K562 (cell line): ENCODE results near the gene TMEM222. TPM values are rescaled to one million over a fixed set of nuclear protein-coding genes. Genes with fewer than 3 reads are reported as not detected.

Source experiments
- ATF7 ChIP-seq: fragments of 450-650 bp; IDR thresholded peaks from 2 replicates; pipeline ENCODE4 v1.7.1; 2014; ENCODE audit warnings: mild to moderate bottlenecking, moderate library complexity
- BCOR ChIP-seq: fragments of 450-650 bp; IDR thresholded peaks from 2 replicates; pipeline ENCODE4 v1.6.1; 2016
- BRCA1 ChIP-seq, 2 experiments: fragments of 450-650 bp in 1 of 2; sonication (generic) in 1 of 2; formaldehyde crosslinking in 1 of 2; IDR thresholded peaks; 2 replicates each; pipeline versions ENCODE4 v1.5.0 to v1.6.1; 2017 to 2020; ENCODE audit warnings: mild to moderate bottlenecking in 1 of 2, missing genetic modification reagents in 1 of 2
- DNMT1 ChIP-seq: fragments of 450-650 bp; IDR thresholded peaks from 2 replicates; pipeline ENCODE4 v1.6.1; 2016; ENCODE audit warnings: antibody characterized with exemption, mild to moderate bottlenecking
- ELK1 ChIP-seq: sonication (generic); formaldehyde crosslinking; IDR thresholded peaks from 2 replicates; pipeline ENCODE4 v1.8.1; 2022; ENCODE audit warnings: missing genetic modification reagents
- EP400 ChIP-seq: fragments of 450-650 bp; IDR thresholded peaks from 2 replicates; pipeline ENCODE4 v1.6.1; 2017; ENCODE audit warnings: antibody characterized with exemption, mild to moderate bottlenecking, moderate library complexity
- ETV6 ChIP-seq, 3 experiments: fragments of 150-350 bp in 1 of 3; sonication (generic) in 1 of 3; formaldehyde crosslinking in 1 of 3; IDR thresholded peaks; 2 replicates each; pipeline versions ENCODE4 v1.6.1 to v1.8.0; 2014 to 2022; ENCODE audit warnings: borderline replicate concordance in 2 of 3, low read depth in 2 of 3, antibody characterized with exemption in 1 of 3, low read length in 1 of 3, mild to moderate bottlenecking in 1 of 3, missing genetic modification reagents in 1 of 3
- FIP1L1 ChIP-seq: fragments of 200-400 bp; formaldehyde crosslinking; IDR thresholded peaks from 2 replicates; pipeline ENCODE4 v1.6.1; 2018; ENCODE audit warnings: mild to moderate bottlenecking, low read depth, low read length; ENCODE audit not compliant: poor library complexity, severe bottlenecking
- HNRNPK ChIP-seq: fragments of 200-400 bp; formaldehyde crosslinking; IDR thresholded peaks from one replicate; pipeline ENCODE4 v1.6.1; 2018; ENCODE audit warnings: mild to moderate bottlenecking, low read depth, low read length; ENCODE audit not compliant: poor library complexity, severe bottlenecking
- HSF4 ChIP-seq: fragments of 250-450 bp; sonication (Bioruptor Pico); IDR thresholded peaks from 2 replicates; pipeline ENCODE4 v2.1.2; 2022; ENCODE audit warnings: mild to moderate bottlenecking, moderate library complexity, borderline replicate concordance
- MCM3 ChIP-seq: fragments of 450-650 bp; IDR thresholded peaks from 2 replicates; pipeline ENCODE4 v1.6.1; 2016
- NEUROD1 ChIP-seq: fragments of 150-350 bp; IDR thresholded peaks from 2 replicates; pipeline ENCODE4 v1.6.1; 2014; ENCODE audit warnings: borderline replicate concordance, low read length, low read depth; ENCODE audit not compliant: partially characterized antibody
- NFRKB ChIP-seq: fragments of 450-650 bp; IDR thresholded peaks from 2 replicates; pipeline ENCODE4 v1.6.1; 2016; ENCODE audit warnings: low read depth
- POLR2AphosphoS2 ChIP-seq: IDR thresholded peaks from 2 replicates; pipeline ENCODE4 v1.6.1; 2012; ENCODE audit warnings: low read length, improper control_type of control experiment
- POLR2G ChIP-seq: fragments of 200-400 bp; formaldehyde crosslinking; IDR thresholded peaks from 2 replicates; pipeline ENCODE4 v1.6.1; 2017; ENCODE audit warnings: low read depth, mild to moderate bottlenecking, antibody characterized with exemption, low read length, moderate library complexity
- POU5F1 ChIP-seq: fragments of 150-350 bp; IDR thresholded peaks from 2 replicates; pipeline ENCODE4 v1.6.1; 2014; ENCODE audit warnings: borderline replicate concordance, low read length, low read depth, mild to moderate bottlenecking; ENCODE audit not compliant: partially characterized antibody
- RAD51 ChIP-seq: fragments of 450-650 bp; IDR thresholded peaks from 2 replicates; pipeline ENCODE4 v1.7.1; 2016; ENCODE audit warnings: low read depth, mild to moderate bottlenecking, borderline replicate concordance
- SIN3B ChIP-seq: fragments of 450-650 bp; IDR thresholded peaks from 2 replicates; pipeline ENCODE4 v1.6.1; 2017; ENCODE audit warnings: low read depth, mild to moderate bottlenecking, moderate library complexity
- SP2 ChIP-seq: IDR thresholded peaks from 2 replicates; pipeline ENCODE4 v1.6.1; 2011; ENCODE audit warnings: mild to moderate bottlenecking, low read depth, low read length, moderate library complexity; ENCODE audit not compliant: poor library complexity, severe bottlenecking; ENCODE audit errors: extremely low read depth
- STAT5A ChIP-seq: IDR thresholded peaks from 2 replicates; pipeline ENCODE4 v1.6.1; 2012; ENCODE audit warnings: low read length, inconsistent platforms, borderline replicate concordance
- SUPT5H ChIP-seq: fragments of 450-650 bp; IDR thresholded peaks from 2 replicates; pipeline ENCODE4 v1.6.1; 2016
- TCF7L2 ChIP-seq: fragments of 150-350 bp; IDR thresholded peaks from 2 replicates; pipeline ENCODE4 v1.6.1; 2016; ENCODE audit warnings: low read depth, mild to moderate bottlenecking, low read length, moderate library complexity
- ZFP91 ChIP-seq: sonication (generic); formaldehyde crosslinking; IDR thresholded peaks from 2 replicates; pipeline ENCODE4 v1.8.0; 2022; ENCODE audit warnings: mild to moderate bottlenecking, missing genetic modification reagents
- ZNF197 ChIP-seq: fragments of 200-800 bp; sonication (Bioruptor generic); IDR thresholded peaks from 2 replicates; pipeline ENCODE4 v1.6.1; 2016; ENCODE audit warnings: low read depth, missing genetic modification characterization, missing compliant biosample characterization
- ZNF212 ChIP-seq: fragments of 450-650 bp; formaldehyde crosslinking; IDR thresholded peaks from 2 replicates; pipeline ENCODE4 v1.4.0; 2020; ENCODE audit warnings: mild to moderate bottlenecking
- ZNF445 ChIP-seq: fragments of 250-450 bp; sonication (Bioruptor Pico); IDR thresholded peaks from 2 replicates; pipeline ENCODE4 v1.4.0; 2020; ENCODE audit warnings: low read depth, mild to moderate bottlenecking, moderate library complexity
- ZNF551 ChIP-seq: fragments of 250-450 bp; sonication (Bioruptor Pico); IDR thresholded peaks from 2 replicates; pipeline ENCODE4 v1.5.0; 2021; ENCODE audit warnings: mild to moderate bottlenecking, moderate library complexity
- polyA plus RNA-seq, 8 experiments: library from polyadenylated mRNA; depleted of rRNA in 4 of 8; stranded (reverse) in 5 of 8; unstranded in 3 of 8; fragments of >200 nt; fragmentation: Nextera tagmentation in 2 of 8; fragmentation: Illumina TruSeq in 1 of 8; extraction: Ambion mirVana in 2 of 8; extraction: Trizol in 1 of 8; gene quantifications; 2 replicates each; pipeline versions ENCODE4 v1.2.1 to v1.2.3, GENCODE V29; 2011 to 2014; ENCODE audit warnings: inconsistent platforms in 1 of 8, missing spikeins in 1 of 8
- total RNA-seq, 7 experiments: library from RNA; depleted of rRNA in 6 of 7; stranded (reverse); fragments of >200 nt in 6 of 7; fragmentation: Illumina TruSeq in 2 of 7; extraction: Trizol in 2 of 7; gene quantifications; 2 replicates each; pipeline versions ENCODE4 v1.2.1 to v1.2.3, GENCODE V29; 2011 to 2021; ENCODE audit warnings: low replicate concordance in 1 of 7

The TMEM222 gene
- total and polyA plus RNA-seq, 9 of the 15 experiments (the other 6 are each of a cell fraction or from before 2014, with no cell fraction given) = 6.9 to 48.0 (median 32.8) TPM

- TF ChIP-seq POLR2AphosphoS2 (no peak), HSF4 (CRISPR knock-in tag) (no peak), EP400 (peak; percentile 98), ZNF445 (CRISPR knock-in tag) (no peak), BRCA1 (IDR thresholded peaks at IDR 0.05) (no peak), BRCA1 (CRISPR knock-in tag; IDR thresholded peaks at IDR 0.05) (no peak), SUPT5H (peak; percentile 92), POLR2G (peak; percentile 98), NFRKB (peak; percentile 93), RAD51 (peak; percentile 57; the same call in 1 of the 2 replicates), ZFP91 (peak; percentile 64; the same call in 1 of the 2 replicates), FIP1L1 (peak; percentile 99), DNMT1 (no peak), POU5F1 (peak; percentile 61), ELK1 (no peak), HNRNPK (no peak), SP2 (peak; percentile 29), ZNF551 (CRISPR knock-in tag) (no peak), ZNF197 (0 out of 2 replicates have a peak, but pooled peaks have one; percentile 26), ZNF212 (CRISPR knock-in tag) (no peak), TCF7L2 (no peak), BCOR (0 out of 2 replicates have a peak, but pooled peaks have one; percentile 14), MCM3 (no peak), STAT5A (no peak), ATF7 (peak; percentile 97), NEUROD1 (peak; percentile 77), ETV6 (IDR thresholded peaks at IDR 0.05; ENCODE audit: borderline replicate concordance in 1 of 2, low read depth in 2 of 2, low read length in 1 of 2) (peak; percentile 87; a peak in 3 of 4 replicates), ETV6 (CRISPR knock-in tag; IDR thresholded peaks at IDR 0.05; ENCODE audit: borderline replicate concordance) (peak; percentile 96; the same call in 1 of the 2 replicates), SIN3B (peak; percentile 96)
Measured at GRCh38 chr1:27321813-27322568, at the start of gene TMEM222 (continued).
